Mesendoderm (in vitro differentiated cells): ENCODE results near the gene MYRFL. TPM values are rescaled to one million over a fixed set of nuclear protein-coding genes. Genes with fewer than 3 reads are reported as not detected.
A peak's percentile ranks its signal among the peaks of the same experiment; 100 is the strongest.

ENCODE experiments used
- DNase-seq: peaks from one replicate; pipeline ENCODE4 v3.0.0; 2013
- H2AK5ac ChIP-seq: 2 replicates; pipeline ENCODE4 v1.6.1; 2013; ENCODE audit warnings: low read length, inconsistent platforms
- H2BK120ac ChIP-seq: 2 replicates; pipeline ENCODE4 v1.6.1; 2013; ENCODE audit warnings: low read depth, mild to moderate bottlenecking, low read length, moderate library complexity, mixed read lengths
- H2BK15ac ChIP-seq: replicated peaks from 2 replicates; pipeline ENCODE4 v1.6.1; 2013; ENCODE audit warnings: low read depth, mild to moderate bottlenecking, moderate library complexity
- H2BK5ac ChIP-seq: 2 replicates; pipeline ENCODE4 v1.6.1; 2013; ENCODE audit warnings: low read length, inconsistent platforms
- H3K18ac ChIP-seq: 2 replicates; pipeline ENCODE4 v1.6.1; 2013; ENCODE audit warnings: mild to moderate bottlenecking, low read length, mixed read lengths
- H3K23ac ChIP-seq: one replicate; pipeline ENCODE4 v1.6.1; 2013; ENCODE audit warnings: low read length
- H3K27ac ChIP-seq: 2 replicates; pipeline ENCODE4 v1.5.1; 2013; ENCODE audit warnings: low read depth, mild to moderate bottlenecking, inconsistent platforms, low read length, moderate library complexity
- H3K27me3 ChIP-seq: 2 replicates; pipeline ENCODE4 v1.6.1; 2013; ENCODE audit warnings: low read length, control low read depth, mild to moderate bottlenecking, inconsistent platforms; ENCODE audit not compliant: insufficient read depth, poor library complexity
- H3K36me3 ChIP-seq: 2 replicates; pipeline ENCODE4 v1.6.1; 2013; ENCODE audit warnings: low read length, inconsistent platforms; ENCODE audit not compliant: control insufficient read depth, insufficient read depth
- H3K4ac ChIP-seq: one replicate; pipeline ENCODE4 v1.6.1; 2013; ENCODE audit warnings: low read depth, mild to moderate bottlenecking, low read length, moderate library complexity
- H3K4me1 ChIP-seq: 2 replicates; pipeline ENCODE4 v1.6.1; 2013; ENCODE audit warnings: low read depth, low read length, inconsistent platforms; ENCODE audit not compliant: control insufficient read depth
- H3K4me2 ChIP-seq: 2 replicates; pipeline ENCODE4 v1.6.1; 2013; ENCODE audit warnings: low read length
- H3K4me3 ChIP-seq: 2 replicates; pipeline ENCODE4 v1.5.1; 2013; ENCODE audit warnings: mild to moderate bottlenecking, low read length
- H3K56ac ChIP-seq: one replicate; pipeline ENCODE4 v1.6.1; 2013; ENCODE audit warnings: low read length
- H3K79me1 ChIP-seq: 2 replicates; pipeline ENCODE4 v1.6.1; 2013; ENCODE audit warnings: low read length, inconsistent platforms
- H3K79me2 ChIP-seq: 2 replicates; pipeline ENCODE4 v1.6.1; 2013; ENCODE audit warnings: mild to moderate bottlenecking, low read length; ENCODE audit not compliant: control insufficient read depth, insufficient read depth
- H3K9ac ChIP-seq: 2 replicates; pipeline ENCODE4 v1.6.1; 2013; ENCODE audit warnings: low read length, inconsistent platforms
- H4K5ac ChIP-seq: one replicate; pipeline ENCODE4 v1.6.1; 2013; ENCODE audit warnings: low read length
- H4K8ac ChIP-seq: one replicate; pipeline ENCODE4 v1.6.1; 2013; ENCODE audit warnings: low read depth, mild to moderate bottlenecking, control low read depth, low read length, moderate library complexity
- WGBS: extraction: QIAGEN DNeasy Blood & Tissue Kit; methylation state at CpG from one replicate; pipeline ENCODE4 v1.1.7; 2013; ENCODE audit warnings: low lambda C conversion rate, missing lambda C conversion rate; ENCODE audit not compliant: insufficient coverage; ENCODE audit errors: extremely low coverage; 5-methylcytosine and 5-hydroxymethylcytosine counted together
- polyA plus RNA-seq, 2 experiments: library from polyadenylated mRNA; stranded (reverse); fragments of 200-250 nt; gene quantifications; one replicate each; pipeline ENCODE4 v1.2.3, GENCODE V29; 2013

MYRFL gene
- 1.7 TPM for polyA plus RNA-seq (2013, experiment 1 of 2)
- polyA plus RNA-seq (2013, experiment 2 of 2) = 1.7 TPM

DNA sequence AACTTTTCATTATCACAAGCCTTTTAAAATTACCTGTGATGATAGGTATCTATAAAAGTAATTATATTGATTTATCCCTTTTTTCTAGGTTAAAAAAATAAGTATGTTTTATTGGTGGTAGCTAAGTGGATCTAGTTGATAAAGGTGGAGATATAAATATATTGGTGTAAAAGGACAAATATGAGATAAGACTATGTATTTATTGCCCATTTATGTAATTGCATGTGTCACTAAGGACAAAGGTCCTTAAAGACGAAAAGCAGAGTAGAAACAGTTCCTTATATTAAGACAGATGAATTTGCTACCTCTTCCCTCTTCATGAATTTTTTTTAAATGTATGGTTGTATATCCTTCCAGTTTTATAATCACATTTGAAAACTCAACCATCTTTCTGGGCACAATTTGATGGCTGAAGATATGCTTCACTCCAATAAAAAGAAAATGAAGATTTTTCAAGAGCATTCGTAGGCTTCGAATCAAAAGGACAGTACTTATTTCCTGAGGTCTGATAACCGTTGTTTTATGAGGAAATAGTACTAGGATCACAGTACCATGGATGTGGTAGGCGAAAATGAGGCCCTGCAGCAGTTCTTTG is at the start of gene MYRFL:
MYRFL (plus strand) TSS at position 262 of the 595 bp plus-strand sequence; CDS start at position 553, 291 bp downstream.
- H4K8ac ChIP-seq = no peak within 1 kb of the TSS
- H2BK5ac ChIP-seq = no peak within 1 kb of the TSS
- H3K79me2 ChIP-seq = no peaks in the 10 kb centered on the region
- H3K79me1 ChIP-seq = no peaks in the 10 kb centered on the region
- WGBS = no CpG with 5 or more reads among the region's 5 CpGs
- H4K5ac ChIP-seq = no peak within 1 kb of the TSS
- peaks cover 2% of the 10 kb centered on the region for H3K4me1 ChIP-seq
- H3K23ac ChIP-seq = no peak within 1 kb of the TSS
- H3K56ac ChIP-seq = no peak within 1 kb of the TSS
- no peak within 1 kb of the TSS for H3K4me2 ChIP-seq
- H3K9ac ChIP-seq = no peak within 1 kb of the TSS
- H3K27me3 ChIP-seq = no peaks in the 10 kb centered on the region
- no peak within 1 kb of the TSS for H2BK15ac ChIP-seq
- H2BK120ac ChIP-seq = no peak within 1 kb of the TSS
- H2AK5ac ChIP-seq = no peak within 1 kb of the TSS
- no peak within 1 kb of the TSS for H3K4me3 ChIP-seq
- no peaks in the 10 kb centered on the region for H3K36me3 ChIP-seq
- no peak for DNase-seq
- H3K18ac ChIP-seq = no peak within 1 kb of the TSS
- H3K4ac ChIP-seq = no peak within 1 kb of the TSS
- no peak within 1 kb of the TSS for H3K27ac ChIP-seq

DNA sequence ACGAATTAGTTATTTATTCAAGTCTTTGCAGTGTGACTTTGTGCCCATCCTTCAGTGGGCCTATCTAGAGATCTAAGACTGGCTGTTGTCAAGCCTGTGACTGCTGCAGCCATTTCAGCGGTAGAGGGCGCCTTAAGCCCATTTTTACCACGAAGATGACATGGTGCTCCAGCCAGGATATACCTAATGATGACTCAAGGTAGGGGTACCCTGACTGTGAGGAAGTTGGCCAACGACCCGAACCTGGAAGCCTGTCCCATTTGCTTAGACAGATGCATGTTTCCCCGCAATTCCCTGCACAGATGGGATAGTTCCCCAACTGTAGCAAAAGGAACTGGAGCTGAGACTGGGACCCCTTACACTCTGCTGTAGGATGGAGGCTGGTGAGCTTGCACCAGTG is 45.1 kb upstream of the MYRFL start:
- peak; percentile 84 for DNase-seq
- no peak overlapping the region for H2BK15ac ChIP-seq

GRCh38 chr12:69783365-69783764 is 41.7 kb upstream of the MYRFL start:
- H3K27ac ChIP-seq = no peak overlapping the region
- H3K4me3 ChIP-seq = no peak overlapping the region
- H3K9ac ChIP-seq = no peak overlapping the region
- H2BK5ac ChIP-seq = no peak overlapping the region
- H2BK15ac ChIP-seq = no peak overlapping the region
- H4K8ac ChIP-seq = no peak overlapping the region
- no peaks in the 10 kb centered on the region for H3K79me2 ChIP-seq
- DNase-seq = no peak
- H3K27me3 ChIP-seq = no peaks in the 10 kb centered on the region
- no peak overlapping the region for H3K56ac ChIP-seq
- no peak overlapping the region for H3K4me2 ChIP-seq
- no peak overlapping the region for H3K4ac ChIP-seq
- no peaks in the 10 kb centered on the region for H3K36me3 ChIP-seq
- H3K4me1 ChIP-seq = no peaks in the 10 kb centered on the region
- H3K18ac ChIP-seq = no peak overlapping the region
- no peak overlapping the region for H4K5ac ChIP-seq
- no peaks in the 10 kb centered on the region for H3K79me1 ChIP-seq
- no peak overlapping the region for H3K23ac ChIP-seq
- H2AK5ac ChIP-seq = no peak overlapping the region
- no peak overlapping the region for H2BK120ac ChIP-seq
- no CpG with 5 or more reads among the region's 6 CpGs for WGBS

More for the DNA sequence above, 45.1 kb upstream of the MYRFL start:
- Histone ChIP-seq H3K79me2 (no peaks in the 10 kb centered on the region), H3K27ac (no peak overlapping the region), H3K4me2 (no peak overlapping the region), H3K4ac (no peak overlapping the region), H3K27me3 (no peaks in the 10 kb centered on the region), H2BK120ac (no peak overlapping the region), H2BK5ac (no peak overlapping the region), H3K9ac (no peak overlapping the region), H3K23ac (no peak overlapping the region), H2AK5ac (no peak overlapping the region), H4K5ac (no peak overlapping the region), H3K4me1 (no peaks in the 10 kb centered on the region), H3K36me3 (no peaks in the 10 kb centered on the region), H3K79me1 (no peaks in the 10 kb centered on the region), H3K4me3 (no peak overlapping the region), H3K56ac (no peak overlapping the region), H4K8ac (no peak overlapping the region), H3K18ac (no peak overlapping the region)
- no CpG with 5 or more reads among the region's 7 CpGs for WGBS

DNA sequence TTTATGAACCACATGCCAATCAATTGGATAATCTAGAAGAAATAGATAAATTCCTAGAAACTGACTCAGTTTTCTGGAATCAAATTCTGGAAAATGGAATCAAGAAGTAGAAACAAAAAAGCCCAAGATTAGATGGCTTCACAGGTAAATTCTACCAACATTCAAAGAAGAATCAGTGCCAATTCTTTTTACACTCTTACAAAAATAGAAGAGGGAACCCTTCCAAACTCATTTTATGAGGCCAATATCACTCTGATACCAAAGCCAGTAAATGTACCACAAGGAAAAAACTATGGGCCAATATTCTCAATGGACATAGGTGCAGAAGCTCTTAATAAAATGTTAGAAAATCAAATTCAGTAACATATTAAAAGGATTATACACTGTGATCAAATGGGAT is 35.7 kb upstream of the MYRFL start:
- Histone ChIP-seq H3K27ac (no peak overlapping the region), H3K23ac (no peak overlapping the region), H4K5ac (no peak overlapping the region)

GRCh38 chr12:69792533-69792932 is 32.5 kb upstream of the MYRFL start:
- no peak overlapping the region for H2BK15ac ChIP-seq
- no peak for DNase-seq
- H3K18ac ChIP-seq = no peak overlapping the region
- WGBS = 100% methylated on average over 1 of the region's 2 CpGs
- H4K8ac ChIP-seq = no peak overlapping the region
- no peak overlapping the region for H3K9ac ChIP-seq
- no peak overlapping the region for H3K4me3 ChIP-seq
- H4K5ac ChIP-seq = no peak overlapping the region
- no peaks in the 10 kb centered on the region for H3K27me3 ChIP-seq
- H2BK120ac ChIP-seq = no peak overlapping the region
- no peak overlapping the region for H3K23ac ChIP-seq
- no peaks in the 10 kb centered on the region for H3K79me2 ChIP-seq
- H2BK5ac ChIP-seq = no peak overlapping the region
- no peaks in the 10 kb centered on the region for H3K4me1 ChIP-seq
- no peak overlapping the region for H3K4ac ChIP-seq
- H2AK5ac ChIP-seq = no peak overlapping the region
- H3K56ac ChIP-seq = no peak overlapping the region
- no peak overlapping the region for H3K4me2 ChIP-seq
- H3K79me1 ChIP-seq = no peaks in the 10 kb centered on the region
- no peak overlapping the region for H3K27ac ChIP-seq
- no peaks in the 10 kb centered on the region for H3K36me3 ChIP-seq

More for the DNA sequence above, 35.7 kb upstream of the MYRFL start:
- no peak overlapping the region for H3K4me3 ChIP-seq
- no peak for DNase-seq
- H3K79me1 ChIP-seq = no peaks in the 10 kb centered on the region
- H3K9ac ChIP-seq = no peak overlapping the region
- H3K27me3 ChIP-seq = no peaks in the 10 kb centered on the region
- H2AK5ac ChIP-seq = no peak overlapping the region
- no peak overlapping the region for H2BK15ac ChIP-seq
- no peak overlapping the region for H3K56ac ChIP-seq
- no peaks in the 10 kb centered on the region for H3K36me3 ChIP-seq
- H3K4me1 ChIP-seq = no peaks in the 10 kb centered on the region
- H3K18ac ChIP-seq = no peak overlapping the region
- no peak overlapping the region for H2BK5ac ChIP-seq
- H3K4ac ChIP-seq = no peak overlapping the region
- no peak overlapping the region for H3K4me2 ChIP-seq
- no peaks in the 10 kb centered on the region for H3K79me2 ChIP-seq
- H4K8ac ChIP-seq = no peak overlapping the region
- no peak overlapping the region for H2BK120ac ChIP-seq
